ENCODE measurements around the gene ICE1.

Gene ICE1

DNA sequence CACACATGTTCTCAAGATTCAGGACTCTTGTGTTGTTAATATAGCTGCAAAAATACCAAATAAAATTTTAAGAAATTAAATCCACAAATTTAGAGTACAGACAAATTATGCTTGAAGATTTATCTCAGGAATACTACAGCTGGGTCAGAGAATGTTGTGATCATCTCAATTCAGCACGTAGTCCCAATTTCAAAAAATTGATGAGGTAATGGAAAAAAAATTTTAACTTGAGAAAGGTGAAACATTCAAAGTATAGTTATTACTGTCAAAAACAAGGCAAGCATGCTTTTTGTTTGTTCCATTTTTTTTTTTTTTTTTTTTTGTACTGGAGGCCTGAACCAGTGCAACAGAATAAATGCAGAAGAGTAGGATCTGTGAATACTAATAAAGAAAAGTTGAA is 29.4 kb downstream of the ICE1 start:
- Histone ChIP-seq H3K9me3 (replicated peaks; ENCODE audit: insufficient read depth, low read length) (no peaks in the 10 kb centered on the region), H3F3A (ENCODE audit: insufficient read depth, low read length) (no peaks in the 10 kb centered on the region), H3K36me3 (replicated peaks; ENCODE audit: insufficient read depth, low read length) (no peaks in the 10 kb centered on the region; the same call in 1 of the 2 replicates), H3K4me2 (ENCODE audit: low read depth, low read length) (no peak overlapping the region), H3K27me3 (replicated peaks; ENCODE audit: insufficient read depth, low read length) (no peaks in the 10 kb centered on the region), H2AFZ (ENCODE audit: low read length) (no peak overlapping the region), H4K20me1 (ENCODE audit: insufficient read depth, low read length) (no peaks in the 10 kb centered on the region), H3K4me1 (ENCODE audit: low read length) (no peaks in the 10 kb centered on the region), H3K79me2 (ENCODE audit: low read length) (no peaks in the 10 kb centered on the region), H3K9ac (ENCODE audit: low read length) (no peak overlapping the region), H3K27ac (ENCODE audit: low read length) (no peak overlapping the region), H3K4me3 (ENCODE audit: low read length) (no peak overlapping the region), H3K9me2 (replicated peaks; ENCODE audit: insufficient read depth, low read length) (no peaks in the 10 kb centered on the region)
- TF ChIP-seq, protein P1, sequence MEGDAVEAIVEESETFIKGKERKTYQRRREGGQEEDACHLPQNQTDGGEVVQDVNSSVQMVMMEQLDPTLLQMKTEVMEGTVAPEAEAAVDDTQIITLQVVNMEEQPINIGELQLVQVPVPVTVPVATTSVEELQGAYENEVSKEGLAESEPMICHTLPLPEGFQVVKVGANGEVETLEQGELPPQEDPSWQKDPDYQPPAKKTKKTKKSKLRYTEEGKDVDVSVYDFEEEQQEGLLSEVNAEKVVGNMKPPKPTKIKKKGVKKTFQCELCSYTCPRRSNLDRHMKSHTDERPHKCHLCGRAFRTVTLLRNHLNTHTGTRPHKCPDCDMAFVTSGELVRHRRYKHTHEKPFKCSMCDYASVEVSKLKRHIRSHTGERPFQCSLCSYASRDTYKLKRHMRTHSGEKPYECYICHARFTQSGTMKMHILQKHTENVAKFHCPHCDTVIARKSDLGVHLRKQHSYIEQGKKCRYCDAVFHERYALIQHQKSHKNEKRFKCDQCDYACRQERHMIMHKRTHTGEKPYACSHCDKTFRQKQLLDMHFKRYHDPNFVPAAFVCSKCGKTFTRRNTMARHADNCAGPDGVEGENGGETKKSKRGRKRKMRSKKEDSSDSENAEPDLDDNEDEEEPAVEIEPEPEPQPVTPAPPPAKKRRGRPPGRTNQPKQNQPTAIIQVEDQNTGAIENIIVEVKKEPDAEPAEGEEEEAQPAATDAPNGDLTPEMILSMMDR (IDR thresholded peaks at IDR 0.05; ENCODE audit: low read length), result no peak
- TF ChIP-seq EZH2 (optimal IDR thresholded peaks at IDR 0.05; ENCODE audit: low read depth, low read length) (no peak), EZH2phosphoT487 (IDR thresholded peaks at IDR 0.05; ENCODE audit: low read length) (no peak)
- no peak for DNase-seq

DNA sequence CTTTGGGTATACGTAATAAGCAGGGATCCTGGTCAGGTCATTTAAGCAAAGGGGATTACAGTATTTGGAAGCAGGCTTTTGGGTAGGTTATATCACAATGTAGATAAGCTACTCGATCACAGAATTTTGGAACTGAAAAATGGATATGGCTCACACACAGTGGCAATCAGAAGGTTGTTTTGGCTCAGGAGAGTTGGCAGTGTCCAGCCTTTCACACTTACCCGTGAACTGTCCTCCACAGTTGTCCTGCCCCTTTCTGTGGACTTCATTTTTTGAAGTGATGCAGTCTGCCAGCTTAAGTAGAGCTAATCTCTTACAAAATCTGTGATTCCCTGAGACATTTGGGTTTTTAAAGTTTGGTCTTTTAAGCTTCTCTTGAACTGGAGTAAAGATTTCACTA is 30.7 kb downstream of the ICE1 start:
- Histone ChIP-seq H3K36me3 (replicated peaks; ENCODE audit: insufficient read depth, low read length) (no peaks in the 10 kb centered on the region), H3K9me2 (replicated peaks; ENCODE audit: insufficient read depth, low read length) (no peaks in the 10 kb centered on the region), H3K4me1 (ENCODE audit: low read length) (no peaks in the 10 kb centered on the region), H3K4me2 (ENCODE audit: low read depth, low read length) (no peak overlapping the region), H3K4me3 (ENCODE audit: low read length) (no peak overlapping the region), H4K20me1 (ENCODE audit: insufficient read depth, low read length) (no peaks in the 10 kb centered on the region), H3K27me3 (replicated peaks; ENCODE audit: insufficient read depth, low read length) (no peaks in the 10 kb centered on the region), H3F3A (ENCODE audit: insufficient read depth, low read length) (no peaks in the 10 kb centered on the region), H3K9me3 (replicated peaks; ENCODE audit: insufficient read depth, low read length) (no peaks in the 10 kb centered on the region), H3K79me2 (ENCODE audit: low read length) (no peaks in the 10 kb centered on the region), H3K27ac (ENCODE audit: low read length) (no peak overlapping the region), H2AFZ (ENCODE audit: low read length) (no peak overlapping the region), H3K9ac (ENCODE audit: low read length) (no peak overlapping the region)
- no peak for TF ChIP-seq EZH2 (optimal IDR thresholded peaks at IDR 0.05; ENCODE audit: low read depth, low read length)
- TF ChIP-seq, protein P1 (IDR thresholded peaks at IDR 0.05; ENCODE audit: low read length), result no peak
- TF ChIP-seq EZH2phosphoT487 (IDR thresholded peaks at IDR 0.05; ENCODE audit: low read length), result no peak
- no peak for DNase-seq

DNA sequence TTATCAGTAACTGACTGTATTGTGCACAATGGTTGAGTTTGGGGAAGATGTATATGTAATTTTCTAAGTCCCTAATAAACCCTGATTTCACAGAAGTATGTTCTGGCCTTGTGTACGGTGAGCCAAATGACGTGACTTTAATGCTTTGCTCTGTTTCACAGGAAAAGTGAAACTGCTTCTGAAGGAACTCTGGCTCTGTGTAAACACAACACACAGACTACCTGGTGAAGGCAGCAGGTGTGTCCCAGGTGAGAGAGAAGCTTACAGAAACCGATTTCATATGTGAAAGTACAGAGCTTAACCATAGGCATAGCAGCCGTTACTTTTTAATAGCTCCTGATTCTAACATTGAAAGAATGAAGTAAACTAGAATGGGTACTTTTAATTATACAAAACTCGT is 31.9 kb downstream of the ICE1 start:
- DNase-seq, result no peak
- H3K36me3 ChIP-seq (replicated peaks; ENCODE audit: insufficient read depth, low read length), result no peaks in the 10 kb centered on the region
- no peaks in the 10 kb centered on the region for H3F3A ChIP-seq (ENCODE audit: insufficient read depth, low read length)

More for the DNA sequence above, 31.9 kb downstream of the ICE1 start:
- no peak overlapping the region for H2AFZ ChIP-seq (ENCODE audit: low read length)
- no peak for TF ChIP-seq EZH2 (optimal IDR thresholded peaks at IDR 0.05; ENCODE audit: low read depth, low read length)
- no peak for TF ChIP-seq EZH2phosphoT487 (IDR thresholded peaks at IDR 0.05; ENCODE audit: low read length)
- TF ChIP-seq, protein P1 (IDR thresholded peaks at IDR 0.05; ENCODE audit: low read length), result no peak
- no peaks in the 10 kb centered on the region for H3K27me3 ChIP-seq (replicated peaks; ENCODE audit: insufficient read depth, low read length)
- no peak overlapping the region for H3K27ac ChIP-seq (ENCODE audit: low read length)
- H3K9me2 ChIP-seq (replicated peaks; ENCODE audit: insufficient read depth, low read length), result no peaks in the 10 kb centered on the region
- H3K4me1 ChIP-seq (ENCODE audit: low read length), result no peaks in the 10 kb centered on the region
- H3K9me3 ChIP-seq (replicated peaks; ENCODE audit: insufficient read depth, low read length), result no peaks in the 10 kb centered on the region
- no peak overlapping the region for H3K4me3 ChIP-seq (ENCODE audit: low read length)
- no peaks in the 10 kb centered on the region for H4K20me1 ChIP-seq (ENCODE audit: insufficient read depth, low read length)
- H3K79me2 ChIP-seq (ENCODE audit: low read length), result no peaks in the 10 kb centered on the region
- H3K4me2 ChIP-seq (ENCODE audit: low read depth, low read length), result no peak overlapping the region
- no peak overlapping the region for H3K9ac ChIP-seq (ENCODE audit: low read length)

Data from MM.1S (cell line).